ENCODE data around the gene CSNK1G2.

Gene CSNK1G2

DNA sequence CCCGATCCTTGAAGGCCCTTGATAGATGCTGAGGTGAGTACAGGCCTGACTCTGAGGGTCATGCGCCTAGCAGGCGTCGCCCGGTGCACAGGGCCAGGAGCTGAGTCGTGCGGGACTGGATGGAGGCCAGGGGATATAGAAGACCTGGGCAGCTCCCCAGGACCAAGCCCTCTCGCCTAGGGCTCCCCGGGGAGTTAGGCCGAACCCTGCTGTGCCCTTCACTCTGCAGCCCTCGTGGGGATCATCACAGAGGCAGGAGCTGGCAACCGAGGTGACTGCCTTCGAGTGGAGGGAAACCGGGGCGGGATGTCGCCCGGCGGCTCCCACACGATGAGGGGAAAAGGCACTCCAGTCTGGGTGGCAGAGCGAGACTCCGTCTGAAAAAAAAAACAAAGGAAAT lies 11.7 kb downstream of the CSNK1G2 start:
- DNase-seq (ENCODE audit: low read depth, low spot score) = no peak
- Histone ChIP-seq H3K4me3 (no peak overlapping the region), H3K27ac (no peak overlapping the region), H3K9me3 (ENCODE audit: low read depth, low read length) (no peaks in the 10 kb centered on the region), H3K36me3 (ENCODE audit: insufficient read depth, low read length) (peaks cover 7% of the 10 kb centered on the region; the same call in 1 of the 2 replicates), H3K9ac (ENCODE audit: insufficient read length) (no peak overlapping the region)
- TF ChIP-seq EZH2 (IDR thresholded peaks at IDR 0.05) (no peak), FOXP2 (optimal IDR thresholded peaks at IDR 0.05; ENCODE audit: control extremely low read depth, extremely low read length, insufficient read depth) (no peak), POLR2AphosphoS5 (IDR thresholded peaks at IDR 0.05; ENCODE audit: borderline replicate concordance, low read depth, low read length) (no peak)

- Histone ChIP-seq H3K27ac (no peak overlapping the region), H3K36me3 (ENCODE audit: insufficient read depth, low read length) (peaks cover 7% of the 10 kb centered on the region; the same call in 1 of the 2 replicates), H3K4me3 (no peak overlapping the region), H3K9me3 (ENCODE audit: low read depth, low read length) (no peaks in the 10 kb centered on the region), H3K9ac (ENCODE audit: insufficient read length) (no peak overlapping the region)
- no peak for DNase-seq (ENCODE audit: low read depth, low spot score)
- no peak for TF ChIP-seq POLR2AphosphoS5 (IDR thresholded peaks at IDR 0.05; ENCODE audit: borderline replicate concordance, low read depth, low read length)
- no peak for TF ChIP-seq FOXP2 (optimal IDR thresholded peaks at IDR 0.05; ENCODE audit: control extremely low read depth, extremely low read length, insufficient read depth)
- no peak for TF ChIP-seq EZH2 (IDR thresholded peaks at IDR 0.05)
These were observed 12.1 kb downstream of the CSNK1G2 start for GRCh38 chr19:1953037-1953436.

DNA sequence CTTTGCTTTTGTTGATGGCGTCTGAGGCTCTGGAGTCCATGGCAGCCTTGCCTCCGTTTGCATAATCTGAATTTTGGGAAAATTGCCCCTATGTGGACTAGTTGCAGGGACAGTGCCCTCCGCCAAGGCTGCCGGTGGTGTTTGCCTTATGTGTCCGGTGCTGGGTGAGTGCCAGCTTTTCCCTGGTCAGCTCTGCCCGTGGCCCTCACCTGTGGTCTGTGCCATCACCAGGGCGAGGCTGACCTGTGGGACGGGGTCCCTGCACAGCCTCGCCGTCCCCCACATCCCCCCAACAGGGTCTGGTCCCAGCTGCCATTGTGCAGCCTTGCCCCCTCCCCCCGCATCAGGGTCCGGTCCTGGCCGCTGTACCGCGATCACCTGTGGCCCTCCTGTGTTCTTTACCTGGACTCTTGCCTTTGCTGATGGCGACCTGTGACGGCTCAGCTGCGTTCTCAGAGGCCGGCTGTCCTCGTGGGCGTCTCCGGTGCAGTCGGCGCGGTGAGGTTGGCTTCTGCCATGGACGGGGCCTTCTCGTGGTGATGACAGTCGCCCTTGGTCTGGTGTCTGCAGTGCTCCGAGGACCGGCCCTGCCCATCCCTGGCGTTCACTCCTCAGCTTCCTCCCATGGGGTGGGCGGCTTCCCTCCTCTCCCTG lies 12.6 kb downstream of the CSNK1G2 start:
- TF ChIP-seq POLR2AphosphoS5 (IDR thresholded peaks at IDR 0.05; ENCODE audit: borderline replicate concordance, low read depth, low read length) (no peak), FOXP2 (optimal IDR thresholded peaks at IDR 0.05; ENCODE audit: control extremely low read depth, extremely low read length, insufficient read depth) (no peak), EZH2 (IDR thresholded peaks at IDR 0.05) (no peak)
- Histone ChIP-seq H3K36me3 (ENCODE audit: insufficient read depth, low read length) (peaks cover 7% of the 10 kb centered on the region; the same call in 1 of the 2 replicates), H3K9ac (ENCODE audit: insufficient read length) (no peak overlapping the region), H3K4me3 (no peak overlapping the region), H3K27ac (no peak overlapping the region), H3K9me3 (ENCODE audit: low read depth, low read length) (no peaks in the 10 kb centered on the region)
- no peak for DNase-seq (ENCODE audit: low read depth, low spot score)

DNA sequence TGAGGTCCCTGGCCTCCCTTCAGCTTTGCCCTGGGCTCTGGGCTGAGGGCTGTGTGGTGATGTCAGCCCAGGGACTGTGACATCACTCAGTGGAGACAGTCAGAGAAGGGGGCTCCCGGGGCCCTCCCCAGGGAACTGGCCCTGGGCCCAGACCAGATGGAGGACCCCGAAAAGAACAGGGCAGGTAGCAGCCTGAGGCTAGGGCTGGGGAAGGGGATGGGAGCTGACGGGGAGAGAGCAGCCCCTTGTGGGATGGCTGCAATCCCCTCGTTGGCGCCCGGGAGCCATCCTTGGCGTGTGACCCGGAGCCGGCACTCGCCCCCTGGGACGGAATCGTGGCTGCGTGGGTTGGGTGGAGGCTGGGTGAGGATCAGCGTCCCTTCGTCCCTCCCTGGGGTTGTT lies 13.6 kb downstream of the CSNK1G2 start:
- H3K27ac ChIP-seq = no peak overlapping the region
- no peaks in the 10 kb centered on the region for H3K9me3 ChIP-seq (ENCODE audit: low read depth, low read length)
- H3K36me3 ChIP-seq (ENCODE audit: insufficient read depth, low read length) = peaks cover 3% of the 10 kb centered on the region; the same call in 1 of the 2 replicates
- H3K4me3 ChIP-seq = no peak overlapping the region
- DNase-seq (ENCODE audit: low read depth, low spot score) = no peak
- TF ChIP-seq POLR2AphosphoS5 (IDR thresholded peaks at IDR 0.05; ENCODE audit: borderline replicate concordance, low read depth, low read length) (no peak), EZH2 (IDR thresholded peaks at IDR 0.05) (no peak), FOXP2 (optimal IDR thresholded peaks at IDR 0.05; ENCODE audit: control extremely low read depth, extremely low read length, insufficient read depth) (no peak)
- H3K9ac ChIP-seq (ENCODE audit: insufficient read length) = no peak overlapping the region

GRCh38 chr19:1955171-1956121 lies 14.5 kb downstream of the CSNK1G2 start:
- H3K9me3 ChIP-seq (ENCODE audit: low read depth, low read length) = no peaks in the 10 kb centered on the region
- H3K9ac ChIP-seq (ENCODE audit: insufficient read length) = no peak overlapping the region
- H3K36me3 ChIP-seq (ENCODE audit: insufficient read depth, low read length) = no peaks in the 10 kb centered on the region; the same call in 1 of the 2 replicates
- no peak overlapping the region for H3K4me3 ChIP-seq
- TF ChIP-seq POLR2AphosphoS5 (IDR thresholded peaks at IDR 0.05; ENCODE audit: borderline replicate concordance, low read depth, low read length) (no peak), FOXP2 (optimal IDR thresholded peaks at IDR 0.05; ENCODE audit: control extremely low read depth, extremely low read length, insufficient read depth) (no peak), EZH2 (IDR thresholded peaks at IDR 0.05) (no peak)
- H3K27ac ChIP-seq = no peak overlapping the region
- DNase-seq (ENCODE audit: low read depth, low spot score) = no peak

- Histone ChIP-seq H3K27ac (no peak overlapping the region), H3K9me3 (ENCODE audit: low read depth, low read length) (no peaks in the 10 kb centered on the region), H3K9ac (ENCODE audit: insufficient read length) (no peak overlapping the region), H3K36me3 (ENCODE audit: insufficient read depth, low read length) (no peaks in the 10 kb centered on the region; the same call in 1 of the 2 replicates), H3K4me3 (no peak overlapping the region)
- TF ChIP-seq FOXP2 (optimal IDR thresholded peaks at IDR 0.05; ENCODE audit: control extremely low read depth, extremely low read length, insufficient read depth) = no peak
- no peak for TF ChIP-seq EZH2 (IDR thresholded peaks at IDR 0.05)
- TF ChIP-seq POLR2AphosphoS5 (IDR thresholded peaks at IDR 0.05; ENCODE audit: borderline replicate concordance, low read depth, low read length) = no peak
- no peak for DNase-seq (ENCODE audit: low read depth, low spot score)
These were observed 15.1 kb downstream of the CSNK1G2 start for GRCh38 chr19:1956122-1956494.

GRCh38 chr19:1956868-1957492 lies 16.0 kb downstream of the CSNK1G2 start:
- Histone ChIP-seq H3K36me3 (ENCODE audit: insufficient read depth, low read length) (no peaks in the 10 kb centered on the region; the same call in 1 of the 2 replicates), H3K9ac (ENCODE audit: insufficient read length) (no peak overlapping the region), H3K27ac (no peak overlapping the region), H3K4me3 (no peak overlapping the region), H3K9me3 (ENCODE audit: low read depth, low read length) (no peaks in the 10 kb centered on the region)
- DNase-seq (ENCODE audit: low read depth, low spot score) = no peak
- no peak for TF ChIP-seq FOXP2 (optimal IDR thresholded peaks at IDR 0.05; ENCODE audit: control extremely low read depth, extremely low read length, insufficient read depth)
- TF ChIP-seq EZH2 (IDR thresholded peaks at IDR 0.05) = no peak
- no peak for TF ChIP-seq POLR2AphosphoS5 (IDR thresholded peaks at IDR 0.05; ENCODE audit: borderline replicate concordance, low read depth, low read length)

All from SK-N-MC (cell line).